ENCODE data around the gene MED23.
A peak's percentile ranks its signal among the peaks of the same experiment; 100 is the strongest.

MED23 gene

GRCh38 chr6:131627724-131628682, at the start of gene MED23:
TSS of gene MED23 (minus strand) at chr6:131628242. CDS start at chr6:131628049, 193 bp downstream.
- DNase-seq = peak; percentile 94

DNA sequence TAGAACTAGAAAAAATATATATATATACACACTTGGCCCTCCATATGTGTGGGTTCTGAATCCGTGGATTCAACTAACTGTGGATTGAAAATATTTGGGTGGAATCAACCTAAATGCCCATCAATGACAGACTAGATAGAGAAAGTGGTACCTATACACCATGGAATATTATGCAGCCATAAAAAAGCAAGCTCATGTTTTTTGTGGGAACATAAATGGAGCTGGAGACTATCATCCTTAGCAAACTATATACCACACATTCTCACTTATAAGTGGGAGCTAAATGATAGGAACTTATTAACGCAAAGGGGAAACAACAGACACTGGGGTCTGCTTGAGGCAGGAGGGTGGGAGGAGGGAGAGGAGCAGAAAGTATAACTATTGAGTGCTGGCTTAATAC, 45.1 kb upstream of the MED23 start:
- DNase-seq = no peak

- DNase-seq = no peak
These were observed 41.8 kb upstream of the MED23 start for GRCh38 chr6:131669891-131670290.

DNA sequence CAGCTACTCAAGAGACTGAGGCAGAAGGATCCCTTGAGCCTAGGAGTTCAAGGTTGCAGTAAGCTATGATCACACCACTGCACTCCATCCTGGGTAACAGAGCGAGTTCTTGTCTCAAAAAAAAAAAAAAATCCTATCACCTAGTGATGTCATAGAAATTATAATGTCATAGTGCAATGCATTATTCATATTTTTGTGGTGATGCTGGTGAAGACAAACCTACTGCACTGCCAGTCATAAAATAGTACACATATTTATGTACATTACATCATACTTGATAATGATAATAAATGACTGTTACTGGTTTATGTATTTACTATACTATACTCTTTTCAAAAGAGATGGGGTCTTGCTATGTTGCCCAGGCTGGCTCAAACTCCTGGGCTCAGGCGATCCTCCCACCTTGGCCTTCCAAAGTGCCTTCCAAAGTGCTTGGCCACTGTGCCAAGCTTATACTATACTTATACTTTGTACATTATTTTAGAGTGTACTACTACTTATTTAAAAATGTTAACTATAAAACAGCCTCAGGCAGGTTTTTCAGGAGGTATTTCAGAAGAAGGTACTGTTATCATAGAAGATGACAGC, 35.6 kb upstream of the MED23 start:
- DNase-seq = no peak

DNA sequence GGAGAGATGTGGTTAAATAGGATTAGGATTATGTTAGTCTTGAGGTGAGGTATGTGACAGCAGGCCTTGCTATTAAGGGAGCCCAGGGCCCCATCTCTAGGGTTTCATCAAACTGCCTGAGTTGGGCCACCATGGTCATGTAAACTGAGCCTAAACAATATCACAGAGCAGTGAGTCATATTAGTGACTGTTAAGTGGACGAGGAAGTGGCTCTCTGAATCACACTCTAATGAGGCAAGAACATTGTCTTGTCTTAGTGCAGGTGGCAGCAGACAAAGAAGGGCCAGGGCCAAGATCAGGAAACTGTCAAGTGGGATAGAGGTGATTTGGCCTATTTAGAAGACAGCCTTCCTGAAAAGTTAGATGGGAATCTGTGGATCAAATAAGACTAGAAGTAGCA, 32.2 kb upstream of the MED23 start:
- DNase-seq = no peak

DNA sequence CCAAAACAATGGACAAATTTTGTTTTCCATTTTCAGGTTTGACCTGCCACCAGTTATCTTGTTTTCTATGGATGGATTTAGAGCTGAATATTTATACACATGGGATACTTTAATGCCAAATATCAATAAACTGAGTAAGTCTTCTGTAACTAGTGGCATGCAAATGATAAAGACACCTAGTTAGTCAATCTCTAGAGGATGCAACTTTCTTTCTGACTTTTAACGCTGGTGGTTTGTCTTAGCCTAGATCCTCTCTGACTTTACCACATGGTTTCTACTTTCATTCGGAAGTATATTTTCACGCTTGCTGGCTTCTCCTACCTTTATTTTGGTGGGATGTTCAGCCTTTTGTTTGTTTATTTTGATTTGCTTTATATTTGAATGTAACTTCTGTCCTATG, 30.2 kb upstream of the MED23 start:
- no peak for DNase-seq

DNA sequence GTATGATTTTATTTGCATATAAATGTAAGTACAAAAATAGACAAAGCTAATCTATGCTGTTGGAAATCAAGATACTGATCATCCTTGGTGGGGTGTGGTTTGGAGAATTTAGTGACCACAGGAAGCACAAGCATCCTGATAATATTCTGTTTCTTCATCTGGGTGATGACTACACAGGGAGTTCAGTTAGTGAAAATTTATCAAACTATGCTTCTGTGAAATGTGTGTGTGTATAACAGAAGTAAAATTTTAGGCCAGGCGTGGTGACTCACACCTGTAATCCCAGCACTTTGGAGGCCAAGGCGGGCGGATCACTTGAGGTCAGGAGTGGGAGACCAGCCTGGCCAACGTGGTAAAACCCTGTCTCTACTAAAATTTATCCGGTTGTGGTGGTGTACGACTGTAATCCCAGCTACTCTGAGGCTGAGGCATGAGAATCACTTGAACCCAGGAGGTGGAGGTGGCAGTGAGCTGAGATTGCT, 29.6 kb upstream of the MED23 start:
- no peak for DNase-seq

DNA sequence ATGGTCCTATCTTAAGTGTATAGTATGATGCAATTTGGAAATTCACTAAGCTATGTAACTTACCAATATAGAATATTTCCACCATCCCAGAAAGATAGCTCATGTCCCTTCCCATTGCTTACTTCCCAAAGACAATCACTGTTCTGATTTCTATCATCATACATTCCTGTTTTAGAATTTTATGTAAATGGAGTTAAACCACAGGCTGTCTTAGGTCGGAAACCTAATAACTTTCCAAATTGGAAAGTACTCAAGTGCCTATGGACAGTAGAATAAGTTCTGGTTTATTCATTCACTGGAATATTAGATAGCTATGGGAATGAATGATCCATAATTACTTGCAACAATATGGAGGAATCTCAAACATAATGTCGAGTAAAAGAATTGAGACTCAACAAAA, 29.2 kb upstream of the MED23 start:
- DNase-seq = no peak

- no peak for DNase-seq
These were observed 28.6 kb upstream of the MED23 start for GRCh38 chr6:131656667-131657066.

DNA sequence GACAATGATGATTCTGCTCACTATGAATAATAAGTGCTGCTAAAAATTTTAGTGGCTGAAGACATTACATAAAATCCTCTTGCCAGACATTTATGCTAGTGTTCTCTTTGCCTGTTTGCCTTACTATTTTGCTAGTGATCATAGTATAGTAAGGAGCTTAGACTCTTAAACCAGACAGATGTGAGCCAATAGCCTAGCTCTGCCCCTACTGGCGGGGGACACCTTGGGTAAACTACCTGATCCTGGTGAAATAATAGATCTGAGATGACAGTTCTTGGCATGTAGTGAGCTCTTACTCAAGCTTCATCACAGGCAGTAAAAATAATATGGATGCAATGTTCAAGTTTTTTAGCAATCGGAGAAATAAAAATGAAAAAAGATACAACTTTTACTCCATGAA, 27.9 kb upstream of the MED23 start:
- DNase-seq = no peak

GRCh38 chr6:131655387-131655786, 27.3 kb upstream of the MED23 start:
- no peak for DNase-seq

- no peak for DNase-seq
These were observed 26.3 kb upstream of the MED23 start for GRCh38 chr6:131654326-131654725.

DNA sequence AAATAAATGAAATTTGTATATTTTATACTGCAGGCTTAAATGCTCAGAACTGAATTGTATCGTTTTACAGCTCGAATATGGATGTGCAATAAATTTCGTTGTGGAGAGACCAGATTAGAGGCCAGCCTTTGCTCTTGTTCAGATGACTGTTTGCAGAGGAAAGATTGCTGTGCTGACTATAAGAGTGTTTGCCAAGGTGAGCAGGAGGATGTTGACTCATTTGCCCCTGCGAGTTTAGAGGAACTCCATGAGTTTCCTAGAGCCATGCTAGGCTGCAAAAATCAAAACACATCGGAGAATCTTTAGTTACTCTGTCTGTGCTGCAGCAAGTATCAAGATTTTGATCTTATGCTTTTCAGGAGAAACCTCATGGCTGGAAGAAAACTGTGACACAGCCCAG, 24.4 kb upstream of the MED23 start:
- no peak for DNase-seq

- no peak for DNase-seq
These were observed 23.7 kb upstream of the MED23 start for GRCh38 chr6:131651782-131652181.

DNA sequence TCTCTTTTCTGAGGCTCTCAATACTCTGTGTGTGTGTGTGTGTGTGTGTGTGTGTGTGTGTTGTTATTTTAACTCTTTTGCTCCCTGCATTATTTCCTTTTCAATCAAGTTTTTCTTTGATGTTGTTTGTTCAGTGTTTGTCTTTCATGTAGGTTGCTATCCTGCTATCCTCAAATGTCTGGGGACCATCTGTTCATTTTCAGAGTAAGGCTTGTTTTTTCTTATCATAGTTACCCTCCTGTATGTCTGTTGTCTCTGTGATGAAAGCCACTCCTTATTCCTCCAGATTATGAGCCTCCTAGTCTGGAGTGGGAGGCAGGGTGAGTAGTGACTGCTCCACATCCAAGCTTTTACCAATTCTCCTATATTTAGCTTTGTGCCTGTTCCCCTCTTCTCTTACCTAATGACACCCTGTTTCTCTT, 18.2 kb upstream of the MED23 start:
- DNase-seq = peak; percentile 27

GRCh38 chr6:131645846-131646245, 17.8 kb upstream of the MED23 start:
- DNase-seq = no peak

GRCh38 chr6:131644921-131645320, 16.9 kb upstream of the MED23 start:
- no peak for DNase-seq

GRCh38 chr6:131643855-131644460, 15.9 kb upstream of the MED23 start:
- no peak for DNase-seq

GRCh38 chr6:131642987-131643611, 15.1 kb upstream of the MED23 start:
- no peak for DNase-seq

DNA sequence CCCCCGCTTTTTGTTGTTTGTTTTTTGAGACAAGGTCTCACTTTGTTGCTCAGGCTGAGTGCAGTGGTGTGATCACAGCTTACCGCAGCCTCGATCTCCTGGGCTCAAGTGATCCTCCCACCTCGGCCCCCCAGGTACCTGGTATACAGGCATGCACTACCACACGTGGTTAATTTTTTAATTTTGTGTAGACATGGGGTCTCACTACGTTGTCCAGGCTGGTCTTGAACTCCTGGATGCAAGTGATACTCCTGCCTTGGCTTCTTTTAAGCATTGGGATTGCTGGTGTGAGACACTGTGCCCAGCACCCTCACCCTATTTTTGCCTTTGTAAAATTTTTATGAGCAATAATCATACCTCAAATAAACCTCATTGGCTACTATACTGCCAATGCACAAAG, 14.5 kb upstream of the MED23 start:
- no peak for DNase-seq

DNA sequence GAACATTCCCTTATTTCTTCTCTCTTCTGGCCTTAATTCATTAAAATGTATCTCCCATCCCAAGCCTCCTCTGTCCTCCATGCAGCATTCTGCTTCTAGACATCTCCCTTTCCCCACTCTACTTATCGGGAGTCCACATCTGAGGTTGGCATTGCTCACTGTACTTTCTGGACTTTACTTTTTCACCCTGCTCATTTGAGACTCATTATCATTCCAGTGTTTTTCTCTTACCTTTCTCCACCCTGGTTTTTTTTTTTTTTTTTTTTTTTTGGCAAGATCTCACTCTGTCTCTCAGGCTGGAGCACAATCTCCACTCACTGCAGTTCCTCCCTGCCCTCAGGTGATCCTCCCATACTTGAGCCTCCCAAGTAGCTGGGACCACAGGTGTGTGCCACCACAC, 13.5 kb upstream of the MED23 start:
- DNase-seq = no peak

DNA sequence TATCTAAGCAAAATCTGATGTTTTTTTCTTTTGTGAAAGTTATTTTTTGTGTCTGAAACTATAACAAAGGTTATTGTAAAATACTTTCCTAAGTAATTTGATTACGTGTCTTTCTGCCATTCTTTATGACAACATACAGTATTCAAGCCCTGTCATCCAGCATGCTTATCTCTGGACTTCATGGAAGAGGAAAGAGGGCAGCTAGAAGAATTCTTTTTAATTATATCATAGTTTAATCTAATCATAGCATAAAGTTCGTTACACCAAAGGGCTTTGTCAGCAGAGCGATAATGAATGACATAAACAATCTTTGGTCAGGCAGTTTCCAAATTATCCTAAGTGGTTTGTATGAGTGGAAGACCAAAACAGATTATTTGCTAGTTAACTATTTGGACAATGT, 12.5 kb upstream of the MED23 start:
- no peak for DNase-seq

DNA sequence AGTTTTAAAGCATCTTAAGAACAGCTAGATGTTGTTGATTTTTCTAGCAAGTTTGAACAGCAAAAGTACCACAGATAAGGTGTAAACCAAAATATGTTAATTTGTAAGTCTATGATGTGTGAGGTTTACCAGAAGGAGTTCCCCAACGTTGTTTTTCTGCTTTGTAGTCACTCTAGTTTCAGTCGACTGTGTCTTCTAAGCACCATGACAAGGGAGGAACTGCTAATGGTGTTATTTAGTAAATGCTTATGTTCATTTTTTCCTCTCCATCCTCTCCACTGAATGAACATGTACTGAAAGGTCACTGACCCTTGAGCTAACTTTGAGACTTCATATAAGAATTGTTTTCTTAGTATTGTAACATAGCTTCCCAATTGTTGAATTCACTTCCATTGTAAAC, 12.1 kb upstream of the MED23 start:
- DNase-seq = no peak
